ENCODE measurements around the gene PITRM1.

DNA sequence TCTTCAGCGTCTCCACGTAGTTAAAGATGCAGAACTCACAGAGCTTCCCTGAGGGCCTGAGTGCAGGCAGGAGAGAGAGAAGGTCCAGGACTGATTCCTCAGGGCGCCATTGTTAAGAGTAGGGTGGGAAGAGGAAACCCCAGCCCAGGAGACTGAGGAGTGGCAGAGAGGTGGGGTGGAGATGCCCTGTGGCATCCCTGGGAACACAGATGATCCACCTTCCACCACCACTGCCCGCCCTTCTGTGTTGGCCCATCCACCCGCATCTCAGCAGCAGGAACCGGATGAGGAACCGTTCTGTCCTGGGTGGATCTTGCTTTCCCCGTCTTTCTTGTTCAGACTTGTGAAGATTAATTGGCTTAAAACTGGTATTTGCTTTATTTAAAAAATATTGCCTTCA lies 56.9 kb downstream of the PITRM1 start:
- TF ChIP-seq, protein P1, sequence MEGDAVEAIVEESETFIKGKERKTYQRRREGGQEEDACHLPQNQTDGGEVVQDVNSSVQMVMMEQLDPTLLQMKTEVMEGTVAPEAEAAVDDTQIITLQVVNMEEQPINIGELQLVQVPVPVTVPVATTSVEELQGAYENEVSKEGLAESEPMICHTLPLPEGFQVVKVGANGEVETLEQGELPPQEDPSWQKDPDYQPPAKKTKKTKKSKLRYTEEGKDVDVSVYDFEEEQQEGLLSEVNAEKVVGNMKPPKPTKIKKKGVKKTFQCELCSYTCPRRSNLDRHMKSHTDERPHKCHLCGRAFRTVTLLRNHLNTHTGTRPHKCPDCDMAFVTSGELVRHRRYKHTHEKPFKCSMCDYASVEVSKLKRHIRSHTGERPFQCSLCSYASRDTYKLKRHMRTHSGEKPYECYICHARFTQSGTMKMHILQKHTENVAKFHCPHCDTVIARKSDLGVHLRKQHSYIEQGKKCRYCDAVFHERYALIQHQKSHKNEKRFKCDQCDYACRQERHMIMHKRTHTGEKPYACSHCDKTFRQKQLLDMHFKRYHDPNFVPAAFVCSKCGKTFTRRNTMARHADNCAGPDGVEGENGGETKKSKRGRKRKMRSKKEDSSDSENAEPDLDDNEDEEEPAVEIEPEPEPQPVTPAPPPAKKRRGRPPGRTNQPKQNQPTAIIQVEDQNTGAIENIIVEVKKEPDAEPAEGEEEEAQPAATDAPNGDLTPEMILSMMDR (IDR thresholded peaks at IDR 0.05), result no peak
- no peak for TF ChIP-seq POLR2A (IDR thresholded peaks at IDR 0.05)

All from heart left ventricle (tissue), 13 donors.